HCT116 (cell line): ENCODE data around the gene SAMD4A. TPM values are rescaled to one million over a fixed set of nuclear protein-coding genes. Genes with fewer than 3 reads are reported as not detected.

Source experiments
- ATAC-seq: fragments of 200-7000 bp; cut with Tn5 transposase; 2 replicates; pipeline ENCODE4 v1.9.1; 2020; ENCODE audit warnings: mild to moderate bottlenecking, moderate library complexity
- BruUV-seq: library from RNA; stranded (reverse); fragments of 400-500 nt; replicated peaks from 2 replicates; lab custom pipeline; 2021; lab: Mats Ljungman, UMichigan
- CTCF ChIA-PET: fragments of 300-600 bp; sonication (Branson Sonifier 250); formaldehyde crosslinking; loops from one replicate; lab custom pipeline; 2021; ENCODE audit warnings: antibody characterized with exemption; lab: Charles Lee
- POLR2A ChIA-PET: fragments of 300-600, 350-600 bp; sonication (Branson Sonifier 250); formaldehyde crosslinking; loops from one replicate; lab custom pipeline; 2021; ENCODE audit warnings: antibody characterized with exemption; lab: Charles Lee
- RAD21 ChIA-PET, 2 experiments: fragments of 300-600 bp; sonication (Branson Sonifier 250); formaldehyde crosslinking; loops; one replicate each; lab custom pipeline; 2023; ENCODE audit warnings: low total read pairs in 2 of 2; ENCODE audit not compliant: uncharacterized antibody in 2 of 2, unreplicated experiment in 2 of 2, low non-redundant PET in 1 of 2; lab: Charles Lee
- DNase-seq: peaks from one replicate; pipeline ENCODE4 v3.0.0-alpha.2; 2010; ENCODE audit warnings: low read depth, low spot score
- H2AFZ ChIP-seq: fragments of 200-600 bp; shearing (Covaris generic), sonication (generic); 2 replicates; pipeline ENCODE4 v1.6.1; 2017; ENCODE audit warnings: low read depth, mixed run types, mixed read lengths, antibody characterized with exemption, low read length; ENCODE audit not compliant: poor library complexity, severe bottlenecking
- H3K27ac ChIP-seq: 2 replicates; pipeline ENCODE4 v1.5.1; 2012; ENCODE audit warnings: low read depth, low read length
- H3K27me3 ChIP-seq: fragments of 200-600 bp; sonication (generic); 2 replicates; pipeline ENCODE4 v1.6.1; 2016; ENCODE audit warnings: mixed run types, low read length, mixed read lengths; ENCODE audit not compliant: insufficient read depth
- H3K36me3 ChIP-seq, 2 experiments: fragments of 200-500 bp in 1 of 2; fragments of 200-600 bp in 1 of 2; sonication (Bioruptor generic) in 1 of 2; sonication (generic) in 1 of 2; 2 replicates each; pipeline versions ENCODE4 v1.5.1 to v1.6.1; 2014 to 2016; ENCODE audit warnings: low read length in 2 of 2, inconsistent platforms in 1 of 2, mixed read lengths in 1 of 2, mixed run types in 1 of 2; ENCODE audit not compliant: insufficient read depth in 2 of 2, control insufficient read depth in 1 of 2
- H3K4me1 ChIP-seq, 2 experiments: fragments of 200-600 bp in 1 of 2; sonication (generic) in 1 of 2; 2 replicates each; pipeline versions ENCODE4 v1.5.1 to v1.6.1; 2012 to 2017; ENCODE audit warnings: low read length in 2 of 2, inconsistent platforms in 1 of 2, mild to moderate bottlenecking in 1 of 2, mixed read lengths in 1 of 2, mixed run types in 1 of 2, moderate library complexity in 1 of 2; ENCODE audit not compliant: insufficient read depth in 2 of 2, control insufficient read depth in 1 of 2
- H3K4me2 ChIP-seq: fragments of 200-600 bp; sonication (generic); 2 replicates; pipeline ENCODE4 v1.6.1; 2017; ENCODE audit warnings: mixed run types, low read length, mixed read lengths
- H3K4me3 ChIP-seq, 2 experiments: fragments of 200-600 bp in 1 of 2; sonication (generic) in 1 of 2; replicated peaks in 1 of 2; 2 replicates each; pipeline ENCODE4 v1.5.1; 2011 to 2016; ENCODE audit warnings: low read length in 2 of 2, control low read depth in 1 of 2, low read depth in 1 of 2, mild to moderate bottlenecking in 1 of 2, mixed read lengths in 1 of 2, mixed run types in 1 of 2
- H3K79me2 ChIP-seq: fragments of 200-600 bp; sonication (generic); 2 replicates; pipeline ENCODE4 v1.6.1; 2017; ENCODE audit warnings: mild to moderate bottlenecking, mixed run types, low read length, moderate library complexity, mixed read lengths; ENCODE audit not compliant: insufficient read depth
- H3K9ac ChIP-seq: fragments of 200-600 bp; sonication (generic); 2 replicates; pipeline ENCODE4 v1.6.1; 2016; ENCODE audit warnings: low read length, mixed read lengths
- H3K9me2 ChIP-seq: fragments of 200-600 bp; sonication (generic), shearing (Covaris generic); 2 replicates; pipeline ENCODE4 v1.6.1; 2017; ENCODE audit warnings: mixed run types, mild to moderate bottlenecking, moderate library complexity; ENCODE audit not compliant: insufficient read depth
- H3K9me3 ChIP-seq, 2 experiments: fragments of 200-500 bp in 1 of 2; fragments of 200-600 bp in 1 of 2; sonication (Bioruptor generic) in 1 of 2; sonication (generic) in 1 of 2; 2 replicates each; pipeline ENCODE4 v1.6.1; 2014 to 2017; ENCODE audit warnings: low read length in 2 of 2, mixed read lengths in 2 of 2, inconsistent platforms in 1 of 2, low read depth in 1 of 2, mild to moderate bottlenecking in 1 of 2, mixed run types in 1 of 2, moderate library complexity in 1 of 2; ENCODE audit not compliant: control insufficient read depth in 1 of 2, insufficient read depth in 1 of 2
- H4K20me1 ChIP-seq: fragments of 200-600 bp; sonication (generic), shearing (Covaris generic); 2 replicates; pipeline ENCODE4 v1.6.1; 2017; ENCODE audit warnings: mixed run types, mild to moderate bottlenecking, moderate library complexity; ENCODE audit not compliant: insufficient read depth
- ATF3 ChIP-seq: IDR thresholded peaks from 2 replicates; pipeline ENCODE4 v1.6.1; 2012
- EZH2phosphoT487 ChIP-seq: fragments of 200-600 bp; IDR thresholded peaks from 2 replicates; pipeline ENCODE4 v1.6.1; 2018; ENCODE audit warnings: antibody characterized with exemption, borderline replicate concordance
- FOSL1 ChIP-seq: IDR thresholded peaks from 2 replicates; pipeline ENCODE4 v1.6.1; 2012; ENCODE audit warnings: low read depth
- MAX ChIP-seq: IDR thresholded peaks from 2 replicates; pipeline ENCODE4 v1.6.1; 2012
- POLR2AphosphoS5 ChIP-seq: IDR thresholded peaks from 2 replicates; pipeline ENCODE4 v1.6.1; 2011; ENCODE audit warnings: mild to moderate bottlenecking, low read depth, low read length, moderate library complexity
- RAD21 ChIP-seq: IDR thresholded peaks from 2 replicates; pipeline ENCODE4 v1.6.1; 2012; ENCODE audit warnings: low read depth, mild to moderate bottlenecking
- SP1 ChIP-seq: IDR thresholded peaks from 2 replicates; pipeline ENCODE4 v1.6.1; 2012; ENCODE audit warnings: low read depth
- TCF7L2 ChIP-seq: IDR thresholded peaks from 2 replicates; pipeline ENCODE4 v1.7.0; 2011; ENCODE audit warnings: borderline replicate concordance, inconsistent platforms; ENCODE audit not compliant: insufficient read depth, insufficient read length; ENCODE audit errors: extremely low read depth
- YY1 ChIP-seq: IDR thresholded peaks from 2 replicates; pipeline ENCODE4 v1.6.1; 2011; ENCODE audit warnings: low read length, low read depth, moderate library complexity, mild to moderate bottlenecking; ENCODE audit not compliant: insufficient replicate concordance; ENCODE audit errors: extremely low read depth
- ZBTB33 ChIP-seq: IDR thresholded peaks from 2 replicates; pipeline ENCODE4 v1.6.1; 2011; ENCODE audit warnings: mild to moderate bottlenecking, low read length, moderate library complexity; ENCODE audit not compliant: insufficient replicate concordance; ENCODE audit errors: extremely low read depth
- ZNF274 ChIP-seq: fragments of 200-500 bp; sonication (Bioruptor generic); IDR thresholded peaks from 2 replicates; pipeline ENCODE4 v1.6.1; 2014; ENCODE audit warnings: mild to moderate bottlenecking, low read depth, low read length, inconsistent platforms
- intact Hi-C: fragments of 100-400 bp; cut with micrococcal nuclease; formaldehyde crosslinking; loops from 2 replicates; pipeline ENCODE4 v1.10.0; 2022
- total RNA-seq: library from RNA; stranded (reverse); gene quantifications from one replicate; pipeline ENCODE4 v1.2.1, GENCODE V29; 2021; ENCODE audit not compliant: unreplicated experiment

Gene SAMD4A
- total RNA-seq, 1 experiment from 2014 or later = 9.0 TPM

- no peaks in the 10 kb centered on the region for H4K20me1 ChIP-seq
- H3K36me3 ChIP-seq = no peaks in the 10 kb centered on the region
- H2AFZ ChIP-seq = no peak overlapping the region
- H3K79me2 ChIP-seq = no peaks in the 10 kb centered on the region
- CTCF ChIA-PET = interaction anchor here (1.1 to 4.3 kb wide), 5 partner anchors 9 to 438 kb away, joined by 3 to 46 read pairs (median 5); no protein-coding TSS in a partner anchor
- no TSS peak for BruUV-seq
- H3K4me1 ChIP-seq = peaks cover 0 to 5% of the 10 kb centered on the region in 2 experiments; a peak in 1 of 4 replicates
- H3K9me2 ChIP-seq = no peaks in the 10 kb centered on the region
- DNase-seq = no peak
- H3K27ac ChIP-seq = no peak overlapping the region
- TF ChIP-seq FOSL1 (no peak), MAX (no peak), RAD21 (no peak), TCF7L2 (no peak), ZNF274 (no peak), POLR2AphosphoS5 (no peak), ATF3 (no peak), ZBTB33 (no peak), SP1 (no peak), EZH2phosphoT487 (no peak), YY1 (no peak)
- no peaks in the 10 kb centered on the region for H3K27me3 ChIP-seq
- intact Hi-C loops = loop anchor here (2.0 kb wide), 1 partner anchor 438 kb away; no protein-coding TSS in a partner anchor
- no peak overlapping the region for H3K4me3 ChIP-seq
- no peaks in the 10 kb centered on the region for H3K9me3 ChIP-seq
- no peak overlapping the region for H3K9ac ChIP-seq
- RAD21 ChIA-PET = interaction anchor here in 1 of 2 experiments (1.5 kb wide), 1 partner anchor 241 kb away, joined by 3 read pairs; no protein-coding TSS in a partner anchor
- H3K4me2 ChIP-seq = no peak overlapping the region
- no peak for ATAC-seq
- POLR2A ChIA-PET = no interaction called here
These were observed 237.7 kb downstream of the SAMD4A start for GRCh38 chr14:54804538-54805041.
